Ovary (tissue), 9 donors: ENCODE results near the gene BTBD3. TPM values are rescaled to one million over a fixed set of nuclear protein-coding genes. Genes with fewer than 3 reads are reported as not detected.
A peak's percentile ranks its signal among the peaks of the same experiment; 100 is the strongest.

Experiments
- DNase-seq, 5 donors: peaks; one replicate each; pipeline ENCODE4 v3.0.0-alpha.2; 2019 to 2020
- H3K27ac ChIP-seq, 2 donors: fragments of 200-600 bp; one replicate each; pipeline versions ENCODE4 v1.5.1 to v1.8.0; 2019 to 2022
- H3K27me3 ChIP-seq: fragments of 200-600 bp; one replicate; pipeline ENCODE4 v1.8.0; 2022
- H3K36me3 ChIP-seq: fragments of 200-600 bp; sonication (generic); one replicate; pipeline ENCODE4 v1.5.1; 2019
- H3K4me1 ChIP-seq: one replicate; pipeline ENCODE4 v1.8.1; 2013; ENCODE audit warnings: mild to moderate bottlenecking, moderate library complexity; ENCODE audit not compliant: insufficient read depth
- H3K4me3 ChIP-seq: fragments of 200-600 bp; sonication (generic); one replicate; pipeline ENCODE4 v1.5.1; 2017
- H3K9me3 ChIP-seq, 2 donors: fragments of 200-600 bp in 1 of 2; sonication (generic) in 1 of 2; one replicate each; pipeline versions ENCODE4 v1.5.1 to v1.8.1; 2013 to 2019; ENCODE audit warnings: mild to moderate bottlenecking in 1 of 2, moderate library complexity in 1 of 2
- EP300 ChIP-seq: sonication (generic); formaldehyde crosslinking; IDR thresholded peaks from one replicate; pipeline ENCODE4 v1.6.1; 2017; ENCODE audit warnings: antibody characterized with exemption
- POLR2A ChIP-seq: fragments of 450-650 bp; IDR thresholded peaks from one replicate; pipeline ENCODE4 v1.6.1; 2017; ENCODE audit warnings: antibody characterized with exemption, mild to moderate bottlenecking, moderate library complexity
- WGBS, 3 donors: extraction: QIAGEN DNeasy Blood & Tissue Kit in 1 of 3; methylation state at CpG; one replicate each; pipeline versions ENCODE4 v1.1.5 to v1.1.7; 2013 to 2017; 5-methylcytosine and 5-hydroxymethylcytosine counted together
- intact Hi-C, 4 donors: fragments of 100-400 bp; cut with DNase I; formaldehyde crosslinking; loops; one replicate each; pipeline versions ENCODE4 v1.11.0 to v1.15.1; 2022 to 2023
- polyA plus RNA-seq, 2 donors: library from polyadenylated mRNA; stranded (reverse); fragments of 200-250 nt in 1 of 2; fragments of 350-450 nt in 1 of 2; fragmentation: Illumina TruSeq in 1 of 2; extraction: RNeasy Lipid Tissue Mini Kit (QIAGEN cat#74804) in 1 of 2; gene quantifications; one replicate each; pipeline ENCODE4 v1.2.3, GENCODE V29; 2013 to 2014
- total RNA-seq, 7 donors: library from RNA; depleted of rRNA in 2 of 7; stranded (reverse); fragments of >200 nt in 2 of 7; fragmentation: NEBNext Ultra II Directional in 3 of 7; extraction: Animal tissue kit (Norgen Biotek cat#: 25700) in 3 of 7; gene quantifications; one replicate each; pipeline versions ENCODE4 v1.1.0 to v1.2.4, GENCODE V29; 2016 to 2023
- TF ChIP-seq, protein P1 (sequence below), 3 donors: fragments of 450-650 bp in 2 of 3; fragments of 200-600 bp in 1 of 3; IDR thresholded peaks; one replicate each; pipeline versions ENCODE4 v1.5.1 to v1.8.0; 2016 to 2022; ENCODE audit warnings: antibody characterized with exemption in 3 of 3, mild to moderate bottlenecking in 1 of 3
- donor health status: DM: no; HTN: no; CAD: no; lungs with moderate emphysema.
- donor health status: DM: no; HTN: no; CAD: no.
- donor health status: Bipolar disorder and iron deficiency.
- donor health status: DM: yes; HTN: yes; CAD: no.
- donor health status: DM: no; HTN: no; CAD: no.
- donor health status: DM: yes; HTN: yes; CAD: no.

Gene BTBD3
- total and polyA plus RNA-seq, 9 donors: 14.1 to 34.0 (median 27.0) TPM

DNA sequence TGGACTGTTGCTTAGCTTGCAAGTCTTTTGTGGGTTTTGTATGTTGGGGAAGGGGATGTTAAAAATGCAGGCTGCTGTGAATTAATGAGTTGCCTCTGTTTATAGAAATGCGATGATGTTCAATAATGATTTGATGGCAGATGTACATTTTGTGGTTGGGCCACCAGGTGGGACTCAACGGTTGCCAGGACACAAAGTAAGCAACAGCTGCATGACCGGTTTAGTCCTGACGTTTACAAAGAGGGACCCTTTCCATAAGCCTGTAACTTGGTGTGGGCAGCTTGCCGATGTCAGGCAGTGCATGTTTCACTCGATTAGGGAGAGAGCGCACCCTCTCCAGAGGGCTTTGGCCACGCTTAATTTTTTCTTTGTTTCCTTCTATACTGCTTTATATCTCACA, 1.3 kb downstream of the BTBD3 start:
- peaks cover 14% of the 10 kb centered on the region for H3K4me1 ChIP-seq
- no peaks in the 10 kb centered on the region for H3K9me3 ChIP-seq
- DNase-seq: peak in 1 of 5 donors; percentile 38
- H3K36me3 ChIP-seq: no peaks in the 10 kb centered on the region
- no peaks in the 10 kb centered on the region for H3K27me3 ChIP-seq
- intact Hi-C loops: no loop called here
- TF ChIP-seq POLR2A: no peak
- TF ChIP-seq, protein P1, sequence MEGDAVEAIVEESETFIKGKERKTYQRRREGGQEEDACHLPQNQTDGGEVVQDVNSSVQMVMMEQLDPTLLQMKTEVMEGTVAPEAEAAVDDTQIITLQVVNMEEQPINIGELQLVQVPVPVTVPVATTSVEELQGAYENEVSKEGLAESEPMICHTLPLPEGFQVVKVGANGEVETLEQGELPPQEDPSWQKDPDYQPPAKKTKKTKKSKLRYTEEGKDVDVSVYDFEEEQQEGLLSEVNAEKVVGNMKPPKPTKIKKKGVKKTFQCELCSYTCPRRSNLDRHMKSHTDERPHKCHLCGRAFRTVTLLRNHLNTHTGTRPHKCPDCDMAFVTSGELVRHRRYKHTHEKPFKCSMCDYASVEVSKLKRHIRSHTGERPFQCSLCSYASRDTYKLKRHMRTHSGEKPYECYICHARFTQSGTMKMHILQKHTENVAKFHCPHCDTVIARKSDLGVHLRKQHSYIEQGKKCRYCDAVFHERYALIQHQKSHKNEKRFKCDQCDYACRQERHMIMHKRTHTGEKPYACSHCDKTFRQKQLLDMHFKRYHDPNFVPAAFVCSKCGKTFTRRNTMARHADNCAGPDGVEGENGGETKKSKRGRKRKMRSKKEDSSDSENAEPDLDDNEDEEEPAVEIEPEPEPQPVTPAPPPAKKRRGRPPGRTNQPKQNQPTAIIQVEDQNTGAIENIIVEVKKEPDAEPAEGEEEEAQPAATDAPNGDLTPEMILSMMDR (IDR thresholded peaks at IDR 0.05): no peak
- no peak for TF ChIP-seq EP300
- 18 to 24% (median 20%) methylated on average over 8 of the region's 8 CpGs for WGBS, 3 donors
- peak overlapping the region; percentile 32 for H3K4me3 ChIP-seq
- no peak overlapping the region for H3K27ac ChIP-seq

DNA sequence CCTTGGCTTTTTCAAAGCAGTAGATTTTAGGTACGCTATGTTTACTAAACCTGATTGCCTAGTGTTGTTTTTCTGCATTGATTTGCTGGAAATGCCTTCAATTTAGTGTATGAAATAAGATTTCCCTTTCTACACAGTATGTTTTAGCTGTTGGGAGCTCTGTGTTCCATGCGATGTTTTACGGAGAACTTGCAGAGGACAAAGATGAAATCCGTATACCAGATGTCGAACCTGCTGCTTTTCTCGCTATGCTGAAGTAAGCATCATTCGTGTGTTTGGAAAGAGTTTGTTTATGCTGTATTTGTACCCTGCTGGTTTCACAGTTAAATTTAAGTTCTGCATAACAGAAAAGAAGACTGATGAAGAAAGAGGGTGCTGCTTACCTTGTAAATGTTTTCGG, 1.9 kb downstream of the BTBD3 start:
- no peaks in the 10 kb centered on the region for H3K9me3 ChIP-seq
- TF ChIP-seq, protein P1 (IDR thresholded peaks at IDR 0.05): no peak
- TF ChIP-seq EP300: no peak
- TF ChIP-seq POLR2A: no peak
- no peak overlapping the region for H3K27ac ChIP-seq
- H3K27me3 ChIP-seq: no peaks in the 10 kb centered on the region
- H3K4me3 ChIP-seq: peak overlapping the region; percentile 32
- intact Hi-C loops: no loop called here
- 59 to 63% (median 60%) methylated on average over 8 of the region's 8 CpGs for WGBS, 3 donors
- no peaks in the 10 kb centered on the region for H3K36me3 ChIP-seq
- DNase-seq: no peak
- H3K4me1 ChIP-seq: peaks cover 14% of the 10 kb centered on the region

DNA sequence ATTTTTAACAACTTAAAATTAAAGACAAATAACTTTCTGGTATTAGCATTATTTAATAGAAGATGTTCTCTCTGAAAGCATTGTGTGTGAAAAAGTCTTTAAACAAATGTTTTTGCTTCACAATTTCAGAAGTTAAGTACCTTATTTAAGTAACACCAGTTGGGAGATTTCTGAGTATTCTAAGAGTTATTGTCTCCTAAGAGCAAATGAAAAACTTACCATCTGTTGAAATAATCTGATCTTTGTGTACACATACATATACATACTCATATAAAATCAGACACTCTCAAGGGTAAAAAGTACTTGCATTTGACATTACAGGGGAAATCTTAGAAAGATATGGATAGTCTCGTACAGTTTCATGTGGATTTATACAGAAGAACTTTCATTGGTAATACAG, 2.4 kb downstream of the BTBD3 start:
- no peak for DNase-seq
- Histone ChIP-seq H3K9me3 (no peaks in the 10 kb centered on the region), H3K4me3 (no peak overlapping the region), H3K27me3 (no peaks in the 10 kb centered on the region), H3K27ac (no peak overlapping the region), H3K4me1 (peaks cover 14% of the 10 kb centered on the region), H3K36me3 (no peaks in the 10 kb centered on the region)
- WGBS, 3 donors: 90 to 94% (median 93%) methylated on average over 1 of the region's 1 CpG
- intact Hi-C loops: no loop called here
- no peak for TF ChIP-seq EP300
- TF ChIP-seq, protein P1 (IDR thresholded peaks at IDR 0.05): no peak
- TF ChIP-seq POLR2A: no peak

DNA sequence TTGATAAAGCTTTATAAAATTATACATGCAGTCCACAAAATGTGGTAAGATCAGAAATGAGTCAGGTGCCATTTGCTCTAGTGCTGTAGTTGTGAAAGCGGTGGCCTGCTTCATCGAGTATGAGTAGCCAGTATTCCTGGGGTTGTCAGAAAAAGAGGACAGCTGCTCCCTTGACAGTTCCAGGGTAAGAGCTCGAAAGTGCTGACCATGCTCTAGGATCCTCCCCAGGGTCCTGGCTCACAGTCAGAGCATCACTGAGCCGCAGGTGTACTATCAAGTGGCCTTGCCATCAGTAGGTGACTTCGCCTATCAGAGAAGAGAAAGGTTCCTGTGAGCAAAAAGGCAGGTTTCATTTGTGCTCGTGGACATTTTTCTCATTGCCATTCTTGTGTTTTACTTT, 3.6 kb downstream of the BTBD3 start:
- no peak overlapping the region for H3K27ac ChIP-seq
- no peaks in the 10 kb centered on the region for H3K27me3 ChIP-seq
- WGBS, 3 donors: 92% methylated on average over 6 of the region's 6 CpGs
- DNase-seq: no peak
- H3K36me3 ChIP-seq: no peaks in the 10 kb centered on the region
- intact Hi-C loops: no loop called here
- TF ChIP-seq EP300 (no peak), POLR2A (no peak)
- TF ChIP-seq, protein P1 (IDR thresholded peaks at IDR 0.05): no peak
- no peak overlapping the region for H3K4me3 ChIP-seq
- H3K4me1 ChIP-seq: peaks cover 14% of the 10 kb centered on the region
- H3K9me3 ChIP-seq: no peaks in the 10 kb centered on the region
